K562 (cell line): ENCODE measurements around the gene SLC30A10. TPM values are rescaled to one million over a fixed set of nuclear protein-coding genes. Genes with fewer than 3 reads are reported as not detected.
A peak's percentile ranks its signal among the peaks of the same experiment; 100 is the strongest.
"Not testable (repeated sequence)": the region's sequence is repeated elsewhere in the genome, so short reads cannot be mapped to it uniquely, and the experiment has no call there.

ENCODE experiments used
- HDGF ChIP-seq: fragments of 450-650 bp; IDR thresholded peaks from 2 replicates; pipeline ENCODE4 v1.6.1; 2016
- HSF4 ChIP-seq: fragments of 250-450 bp; sonication (Bioruptor Pico); IDR thresholded peaks from 2 replicates; pipeline ENCODE4 v2.1.2; 2022; ENCODE audit warnings: mild to moderate bottlenecking, moderate library complexity, borderline replicate concordance
- MIER1 ChIP-seq: fragments of 450-650 bp; IDR thresholded peaks from 2 replicates; pipeline ENCODE4 v1.6.1; 2016; ENCODE audit warnings: antibody characterized with exemption, mild to moderate bottlenecking, low read depth
- NCOA4 ChIP-seq: fragments of 450-650 bp; IDR thresholded peaks from 2 replicates; pipeline ENCODE4 v1.6.1; 2018; ENCODE audit warnings: mild to moderate bottlenecking; ENCODE audit not compliant: partially characterized antibody
- NFRKB ChIP-seq: fragments of 450-650 bp; IDR thresholded peaks from 2 replicates; pipeline ENCODE4 v1.6.1; 2016; ENCODE audit warnings: low read depth
- polyA plus RNA-seq, 8 experiments: library from polyadenylated mRNA; depleted of rRNA in 4 of 8; stranded (reverse) in 5 of 8; unstranded in 3 of 8; fragments of >200 nt; fragmentation: Nextera tagmentation in 2 of 8; fragmentation: Illumina TruSeq in 1 of 8; extraction: Ambion mirVana in 2 of 8; extraction: Trizol in 1 of 8; gene quantifications; 2 replicates each; pipeline versions ENCODE4 v1.2.1 to v1.2.3, GENCODE V29; 2011 to 2014; ENCODE audit warnings: inconsistent platforms in 1 of 8, missing spikeins in 1 of 8
- total RNA-seq, 7 experiments: library from RNA; depleted of rRNA in 6 of 7; stranded (reverse); fragments of >200 nt in 6 of 7; fragmentation: Illumina TruSeq in 2 of 7; extraction: Trizol in 2 of 7; gene quantifications; 2 replicates each; pipeline versions ENCODE4 v1.2.1 to v1.2.3, GENCODE V29; 2011 to 2021; ENCODE audit warnings: low replicate concordance in 1 of 7
- TF ChIP-seq, protein P1 (sequence below), 2 experiments: fragments of 450-650 bp in 1 of 2; sonication (generic) in 1 of 2; formaldehyde crosslinking in 1 of 2; IDR thresholded peaks; 2 replicates each; pipeline versions ENCODE4 v1.7.1 to v1.9.0; 2016 to 2022; ENCODE audit warnings: inconsistent platforms in 1 of 2, mild to moderate bottlenecking in 1 of 2, missing genetic modification reagents in 1 of 2
- TF ChIP-seq, protein P2 (sequence below): IDR thresholded peaks from 3 replicates; pipeline ENCODE4 v1.6.1; 2011; ENCODE audit warnings: borderline replicate concordance, mild to moderate bottlenecking, moderate library complexity; ENCODE audit not compliant: insufficient read length; ENCODE audit errors: extremely low read depth
- TF ChIP-seq, protein P3 (sequence below): fragments of 450-650 bp; formaldehyde crosslinking; IDR thresholded peaks from 2 replicates; pipeline ENCODE4 v1.4.0; 2022; ENCODE audit warnings: missing genetic modification characterization

The SLC30A10 gene
- total and polyA plus RNA-seq, 9 of the 15 experiments (the other 6 are each of a cell fraction or from before 2014, with no cell fraction given): 2.6 to 11.3 (median 7.1) TPM

DNA sequence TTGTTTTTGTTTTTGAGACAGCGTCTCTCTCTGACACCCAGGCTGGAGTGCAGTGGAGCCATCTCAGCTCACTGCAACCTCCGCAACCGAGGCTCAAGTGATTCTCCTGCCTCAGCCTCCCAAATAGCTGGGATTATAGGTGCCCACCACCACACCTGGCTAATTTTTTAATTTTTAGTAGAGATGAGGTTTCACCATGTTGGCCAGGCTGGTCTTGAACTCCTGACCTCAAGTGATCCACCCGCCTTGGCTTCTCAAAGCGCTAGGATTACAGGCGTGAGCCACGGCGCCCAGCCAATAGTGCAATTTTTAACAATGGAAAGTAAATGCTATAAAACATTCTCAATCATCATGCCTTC, 21.8 kb downstream of the SLC30A10 start (continued):
- TF ChIP-seq, protein P1, sequence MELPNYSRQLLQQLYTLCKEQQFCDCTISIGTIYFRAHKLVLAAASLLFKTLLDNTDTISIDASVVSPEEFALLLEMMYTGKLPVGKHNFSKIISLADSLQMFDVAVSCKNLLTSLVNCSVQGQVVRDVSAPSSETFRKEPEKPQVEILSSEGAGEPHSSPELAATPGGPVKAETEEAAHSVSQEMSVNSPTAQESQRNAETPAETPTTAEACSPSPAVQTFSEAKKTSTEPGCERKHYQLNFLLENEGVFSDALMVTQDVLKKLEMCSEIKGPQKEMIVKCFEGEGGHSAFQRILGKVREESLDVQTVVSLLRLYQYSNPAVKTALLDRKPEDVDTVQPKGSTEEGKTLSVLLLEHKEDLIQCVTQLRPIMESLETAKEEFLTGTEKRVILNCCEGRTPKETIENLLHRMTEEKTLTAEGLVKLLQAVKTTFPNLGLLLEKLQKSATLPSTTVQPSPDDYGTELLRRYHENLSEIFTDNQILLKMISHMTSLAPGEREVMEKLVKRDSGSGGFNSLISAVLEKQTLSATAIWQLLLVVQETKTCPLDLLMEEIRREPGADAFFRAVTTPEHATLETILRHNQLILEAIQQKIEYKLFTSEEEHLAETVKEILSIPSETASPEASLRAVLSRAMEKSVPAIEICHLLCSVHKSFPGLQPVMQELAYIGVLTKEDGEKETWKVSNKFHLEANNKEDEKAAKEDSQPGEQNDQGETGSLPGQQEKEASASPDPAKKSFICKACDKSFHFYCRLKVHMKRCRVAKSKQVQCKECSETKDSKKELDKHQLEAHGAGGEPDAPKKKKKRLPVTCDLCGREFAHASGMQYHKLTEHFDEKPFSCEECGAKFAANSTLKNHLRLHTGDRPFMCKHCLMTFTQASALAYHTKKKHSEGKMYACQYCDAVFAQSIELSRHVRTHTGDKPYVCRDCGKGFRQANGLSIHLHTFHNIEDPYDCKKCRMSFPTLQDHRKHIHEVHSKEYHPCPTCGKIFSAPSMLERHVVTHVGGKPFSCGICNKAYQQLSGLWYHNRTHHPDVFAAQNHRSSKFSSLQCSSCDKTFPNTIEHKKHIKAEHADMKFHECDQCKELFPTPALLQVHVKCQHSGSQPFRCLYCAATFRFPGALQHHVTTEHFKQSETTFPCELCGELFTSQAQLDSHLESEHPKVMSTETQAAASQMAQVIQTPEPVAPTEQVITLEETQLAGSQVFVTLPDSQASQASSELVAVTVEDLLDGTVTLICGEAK (IDR thresholded peaks at IDR 0.05): peak; percentile 1; the same call in 1 of the 2 replicates
- TF ChIP-seq, protein P1 (CRISPR knock-in tag; IDR thresholded peaks at IDR 0.05): not testable (repeated sequence)
- TF ChIP-seq HDGF: 0 out of 2 replicates have a peak, but pooled peaks have one; percentile 51
- TF ChIP-seq, protein P2, sequence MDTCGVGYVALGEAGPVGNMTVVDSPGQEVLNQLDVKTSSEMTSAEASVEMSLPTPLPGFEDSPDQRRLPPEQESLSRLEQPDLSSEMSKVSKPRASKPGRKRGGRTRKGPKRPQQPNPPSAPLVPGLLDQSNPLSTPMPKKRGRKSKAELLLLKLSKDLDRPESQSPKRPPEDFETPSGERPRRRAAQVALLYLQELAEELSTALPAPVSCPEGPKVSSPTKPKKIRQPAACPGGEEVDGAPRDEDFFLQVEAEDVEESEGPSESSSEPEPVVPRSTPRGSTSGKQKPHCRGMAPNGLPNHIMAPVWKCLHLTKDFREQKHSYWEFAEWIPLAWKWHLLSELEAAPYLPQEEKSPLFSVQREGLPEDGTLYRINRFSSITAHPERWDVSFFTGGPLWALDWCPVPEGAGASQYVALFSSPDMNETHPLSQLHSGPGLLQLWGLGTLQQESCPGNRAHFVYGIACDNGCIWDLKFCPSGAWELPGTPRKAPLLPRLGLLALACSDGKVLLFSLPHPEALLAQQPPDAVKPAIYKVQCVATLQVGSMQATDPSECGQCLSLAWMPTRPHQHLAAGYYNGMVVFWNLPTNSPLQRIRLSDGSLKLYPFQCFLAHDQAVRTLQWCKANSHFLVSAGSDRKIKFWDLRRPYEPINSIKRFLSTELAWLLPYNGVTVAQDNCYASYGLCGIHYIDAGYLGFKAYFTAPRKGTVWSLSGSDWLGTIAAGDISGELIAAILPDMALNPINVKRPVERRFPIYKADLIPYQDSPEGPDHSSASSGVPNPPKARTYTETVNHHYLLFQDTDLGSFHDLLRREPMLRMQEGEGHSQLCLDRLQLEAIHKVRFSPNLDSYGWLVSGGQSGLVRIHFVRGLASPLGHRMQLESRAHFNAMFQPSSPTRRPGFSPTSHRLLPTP: peak; percentile 43
- TF ChIP-seq HSF4 (CRISPR knock-in tag): peak; percentile 48; the same call in 1 of the 2 replicates
- peak; percentile 4 for TF ChIP-seq NCOA4
- peak; percentile 64; the same call in 1 of the 2 replicates for TF ChIP-seq NFRKB
- TF ChIP-seq MIER1: peak; percentile 44; the same call in 1 of the 2 replicates
- TF ChIP-seq, protein P3, sequence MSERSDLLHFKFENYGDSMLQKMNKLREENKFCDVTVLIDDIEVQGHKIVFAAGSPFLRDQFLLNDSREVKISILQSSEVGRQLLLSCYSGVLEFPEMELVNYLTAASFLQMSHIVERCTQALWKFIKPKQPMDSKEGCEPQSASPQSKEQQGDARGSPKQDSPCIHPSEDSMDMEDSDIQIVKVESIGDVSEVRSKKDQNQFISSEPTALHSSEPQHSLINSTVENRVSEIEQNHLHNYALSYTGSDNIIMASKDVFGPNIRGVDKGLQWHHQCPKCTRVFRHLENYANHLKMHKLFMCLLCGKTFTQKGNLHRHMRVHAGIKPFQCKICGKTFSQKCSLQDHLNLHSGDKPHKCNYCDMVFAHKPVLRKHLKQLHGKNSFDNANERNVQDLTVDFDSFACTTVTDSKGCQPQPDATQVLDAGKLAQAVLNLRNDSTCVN (CRISPR knock-in tag): peak; percentile 9; the same call in 1 of the 2 replicates
